VCaP (cell line): Measurements from ENCODE around the gene PBXIP1.

Experiments used
- H3K27ac ChIP-seq: fragments of 450-650 bp; 2 replicates; pipeline ENCODE4 v1.5.1; 2017
- TF ChIP-seq, protein P1 (sequence below): fragments of 450-650 bp; conservative IDR thresholded peaks from 2 replicates; pipeline ENCODE4 v1.5.1; 2017; ENCODE audit warnings: mild to moderate bottlenecking, moderate library complexity

Gene PBXIP1

GRCh38 chr1:154982897-154983648, 27.2 kb upstream of the PBXIP1 start, which contains the start of gene FLAD1:
Gene FLAD1, plus strand, starts transcription at chr1:154983344. Its CDS starts 351 bp downstream, at chr1:154983695.
- TF ChIP-seq, protein P1, sequence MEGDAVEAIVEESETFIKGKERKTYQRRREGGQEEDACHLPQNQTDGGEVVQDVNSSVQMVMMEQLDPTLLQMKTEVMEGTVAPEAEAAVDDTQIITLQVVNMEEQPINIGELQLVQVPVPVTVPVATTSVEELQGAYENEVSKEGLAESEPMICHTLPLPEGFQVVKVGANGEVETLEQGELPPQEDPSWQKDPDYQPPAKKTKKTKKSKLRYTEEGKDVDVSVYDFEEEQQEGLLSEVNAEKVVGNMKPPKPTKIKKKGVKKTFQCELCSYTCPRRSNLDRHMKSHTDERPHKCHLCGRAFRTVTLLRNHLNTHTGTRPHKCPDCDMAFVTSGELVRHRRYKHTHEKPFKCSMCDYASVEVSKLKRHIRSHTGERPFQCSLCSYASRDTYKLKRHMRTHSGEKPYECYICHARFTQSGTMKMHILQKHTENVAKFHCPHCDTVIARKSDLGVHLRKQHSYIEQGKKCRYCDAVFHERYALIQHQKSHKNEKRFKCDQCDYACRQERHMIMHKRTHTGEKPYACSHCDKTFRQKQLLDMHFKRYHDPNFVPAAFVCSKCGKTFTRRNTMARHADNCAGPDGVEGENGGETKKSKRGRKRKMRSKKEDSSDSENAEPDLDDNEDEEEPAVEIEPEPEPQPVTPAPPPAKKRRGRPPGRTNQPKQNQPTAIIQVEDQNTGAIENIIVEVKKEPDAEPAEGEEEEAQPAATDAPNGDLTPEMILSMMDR = no peak
- H3K27ac ChIP-seq = peak within 1 kb of the TSS; percentile 78

- peak overlapping the region; percentile 78 for H3K27ac ChIP-seq
- TF ChIP-seq, protein P1 = no peak
Observed at GRCh38 chr1:154982341-154982740, 26.4 kb upstream of the PBXIP1 start.

DNA sequence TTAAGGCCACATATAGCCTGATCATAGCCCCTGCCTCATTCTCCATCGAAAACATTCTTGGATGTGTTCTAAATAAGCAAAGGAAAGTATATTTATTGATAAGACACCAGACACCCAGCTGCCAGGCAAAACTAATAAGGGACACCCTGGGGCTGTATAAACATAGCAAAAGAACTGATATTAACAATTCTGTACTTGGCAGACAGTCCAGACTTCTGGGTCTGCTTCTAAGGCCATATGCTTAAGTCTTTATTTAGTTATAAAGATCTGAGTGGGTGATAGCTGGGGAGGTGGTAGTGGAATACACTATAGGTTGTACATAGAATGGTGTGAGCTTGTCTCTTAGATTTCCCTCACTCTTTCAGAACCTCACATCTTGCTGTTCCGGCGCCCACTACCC, 22.5 kb upstream of the PBXIP1 start:
- TF ChIP-seq, protein P1 = no peak
- H3K27ac ChIP-seq = peak overlapping the region; percentile 94; the same call in 1 of the 2 replicates

GRCh38 chr1:154977762-154978161, 21.9 kb upstream of the PBXIP1 start:
- H3K27ac ChIP-seq = peak overlapping the region; percentile 94; the same call in 1 of the 2 replicates

DNA sequence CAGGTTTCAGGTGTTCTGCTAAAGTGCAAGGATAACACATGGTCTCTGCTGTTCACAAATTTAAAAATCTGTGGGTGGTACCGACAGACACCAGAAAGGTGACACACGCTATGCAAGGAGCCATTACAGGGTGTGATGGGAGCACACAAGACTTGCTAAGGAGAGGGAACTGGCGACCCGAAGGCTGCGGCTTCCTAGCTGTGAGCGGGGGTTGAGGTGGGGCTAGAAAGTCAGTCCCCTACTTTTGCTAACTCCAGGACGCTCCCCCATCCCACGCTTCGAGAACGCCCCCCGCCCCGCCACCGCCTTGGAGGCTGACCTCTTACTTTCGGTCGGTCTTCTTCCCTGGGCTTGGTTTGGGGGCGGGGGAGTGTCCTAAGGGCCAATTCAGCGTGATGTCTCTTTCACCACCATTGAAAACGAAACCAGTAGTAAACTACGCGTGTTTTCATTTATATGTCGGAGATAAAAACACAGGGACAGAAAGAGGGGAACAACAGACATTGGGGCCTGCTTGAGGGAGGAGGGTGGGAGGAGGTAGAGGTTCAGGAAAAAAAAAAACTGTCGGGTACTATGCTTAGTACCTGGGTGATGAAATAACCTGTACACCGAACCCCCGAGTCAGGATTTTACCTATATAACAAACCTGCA, 19.6 kb upstream of the PBXIP1 start:
- TF ChIP-seq, protein P1 = no peak

DNA sequence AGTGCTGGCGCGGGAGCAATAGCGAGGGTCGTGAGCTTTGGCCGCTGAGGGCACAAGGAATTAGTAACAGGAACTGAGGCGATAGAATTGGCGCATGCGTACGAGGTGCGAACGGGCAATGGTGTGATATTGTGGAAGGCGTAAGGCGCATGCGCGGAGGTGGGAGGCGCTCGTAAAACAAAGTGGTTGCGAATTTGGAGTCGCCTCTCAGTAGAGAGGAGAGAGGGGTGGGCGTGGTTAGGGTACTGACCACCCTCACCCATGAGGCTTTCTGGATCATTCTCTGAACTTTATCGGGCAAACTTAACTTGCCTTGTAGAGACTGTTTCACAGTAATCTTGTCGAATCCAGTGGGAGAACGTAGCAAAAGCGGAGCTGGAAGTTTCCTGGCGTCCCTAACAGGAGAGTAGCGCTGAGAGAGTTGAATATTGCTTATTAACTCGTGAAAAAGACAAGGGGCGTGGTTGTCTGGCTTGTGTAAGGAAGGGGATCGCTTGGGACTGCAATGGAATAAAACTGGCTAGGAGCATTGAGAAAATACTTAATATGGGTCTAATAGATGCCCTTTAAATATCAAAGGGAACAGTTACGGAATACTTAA, 19.0 kb upstream of the PBXIP1 start:
- TF ChIP-seq, protein P1 = no peak
- peak overlapping the region; percentile 94 for H3K27ac ChIP-seq

More for the DNA sequence above, 19.6 kb upstream of the PBXIP1 start:
- peak overlapping the region; percentile 94 for H3K27ac ChIP-seq

GRCh38 chr1:154974102-154974807, 18.4 kb upstream of the PBXIP1 start, which contains the start of gene CKS1B:
Gene CKS1B, plus strand, starts transcription at chr1:154974681. Its CDS starts 65 bp downstream, at chr1:154974746.
- TF ChIP-seq, protein P1 = no peak
- peak within 1 kb of the TSS; percentile 94 for H3K27ac ChIP-seq
